Peyer's patch (tissue), 4 donors: Measurements from ENCODE around the gene MB21D2.

Experiments
- POLR2A ChIP-seq, 2 donors: fragments of 450-650 bp; IDR thresholded peaks; one replicate each; pipeline ENCODE4 v1.5.1; 2017; ENCODE audit warnings: antibody characterized with exemption in 2 of 2, mild to moderate bottlenecking in 2 of 2, moderate library complexity in 2 of 2
- TF ChIP-seq, protein P1 (sequence below), 6 experiments: fragments of 450-650 bp in 4 of 6; fragments of 200-600 bp in 2 of 6; sonication (generic) in 1 of 6; IDR thresholded peaks; one replicate each; pipeline ENCODE4 v1.5.1; 2017 to 2019; ENCODE audit warnings: antibody characterized with exemption in 6 of 6, mild to moderate bottlenecking in 3 of 6, moderate library complexity in 1 of 6

DNA sequence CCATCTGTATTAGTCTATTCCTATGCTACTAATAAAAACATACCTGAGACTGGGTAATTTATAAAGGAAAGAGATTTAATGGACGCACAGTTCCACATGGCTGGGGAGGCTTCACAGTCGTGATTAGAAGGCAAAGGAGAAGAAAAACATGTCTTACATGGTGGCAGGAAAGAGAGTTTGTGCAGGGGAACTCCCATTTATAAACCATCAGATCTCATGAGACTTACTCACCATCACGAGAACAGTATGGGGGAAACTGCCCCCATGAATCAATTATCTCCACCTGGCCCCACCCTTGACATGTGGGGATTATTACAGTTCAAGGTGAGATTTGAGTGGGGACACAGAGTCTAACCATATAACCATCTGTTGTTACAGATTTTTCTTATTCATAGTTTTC, 42.1 kb upstream of the MB21D2 start:
- TF ChIP-seq, protein P1, sequence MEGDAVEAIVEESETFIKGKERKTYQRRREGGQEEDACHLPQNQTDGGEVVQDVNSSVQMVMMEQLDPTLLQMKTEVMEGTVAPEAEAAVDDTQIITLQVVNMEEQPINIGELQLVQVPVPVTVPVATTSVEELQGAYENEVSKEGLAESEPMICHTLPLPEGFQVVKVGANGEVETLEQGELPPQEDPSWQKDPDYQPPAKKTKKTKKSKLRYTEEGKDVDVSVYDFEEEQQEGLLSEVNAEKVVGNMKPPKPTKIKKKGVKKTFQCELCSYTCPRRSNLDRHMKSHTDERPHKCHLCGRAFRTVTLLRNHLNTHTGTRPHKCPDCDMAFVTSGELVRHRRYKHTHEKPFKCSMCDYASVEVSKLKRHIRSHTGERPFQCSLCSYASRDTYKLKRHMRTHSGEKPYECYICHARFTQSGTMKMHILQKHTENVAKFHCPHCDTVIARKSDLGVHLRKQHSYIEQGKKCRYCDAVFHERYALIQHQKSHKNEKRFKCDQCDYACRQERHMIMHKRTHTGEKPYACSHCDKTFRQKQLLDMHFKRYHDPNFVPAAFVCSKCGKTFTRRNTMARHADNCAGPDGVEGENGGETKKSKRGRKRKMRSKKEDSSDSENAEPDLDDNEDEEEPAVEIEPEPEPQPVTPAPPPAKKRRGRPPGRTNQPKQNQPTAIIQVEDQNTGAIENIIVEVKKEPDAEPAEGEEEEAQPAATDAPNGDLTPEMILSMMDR (IDR thresholded peaks at IDR 0.05), result no peak
- TF ChIP-seq POLR2A (IDR thresholded peaks at IDR 0.05), result no peak
